Measurements from ENCODE around the gene FEZ2.

DNA sequence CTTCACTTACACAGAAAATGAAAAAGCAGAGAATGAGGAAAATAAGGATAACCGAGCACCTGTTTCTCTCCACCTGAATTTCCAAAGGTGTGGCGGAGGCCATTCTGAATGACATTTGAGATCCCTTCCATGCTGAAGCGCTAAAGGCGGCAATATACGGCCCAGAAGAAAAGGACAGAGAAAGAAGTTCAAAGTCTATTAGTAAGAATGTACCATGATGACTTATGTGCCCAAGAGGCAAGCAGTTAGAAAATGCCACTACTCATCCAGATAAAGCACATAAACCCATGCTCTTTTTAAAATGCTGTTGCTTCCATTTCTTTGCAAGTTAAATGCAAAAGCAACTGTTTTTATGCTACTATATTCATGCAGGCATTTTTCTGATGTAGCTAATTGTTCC, 37.2 kb downstream of the FEZ2 start:
- TF ChIP-seq, protein P1, sequence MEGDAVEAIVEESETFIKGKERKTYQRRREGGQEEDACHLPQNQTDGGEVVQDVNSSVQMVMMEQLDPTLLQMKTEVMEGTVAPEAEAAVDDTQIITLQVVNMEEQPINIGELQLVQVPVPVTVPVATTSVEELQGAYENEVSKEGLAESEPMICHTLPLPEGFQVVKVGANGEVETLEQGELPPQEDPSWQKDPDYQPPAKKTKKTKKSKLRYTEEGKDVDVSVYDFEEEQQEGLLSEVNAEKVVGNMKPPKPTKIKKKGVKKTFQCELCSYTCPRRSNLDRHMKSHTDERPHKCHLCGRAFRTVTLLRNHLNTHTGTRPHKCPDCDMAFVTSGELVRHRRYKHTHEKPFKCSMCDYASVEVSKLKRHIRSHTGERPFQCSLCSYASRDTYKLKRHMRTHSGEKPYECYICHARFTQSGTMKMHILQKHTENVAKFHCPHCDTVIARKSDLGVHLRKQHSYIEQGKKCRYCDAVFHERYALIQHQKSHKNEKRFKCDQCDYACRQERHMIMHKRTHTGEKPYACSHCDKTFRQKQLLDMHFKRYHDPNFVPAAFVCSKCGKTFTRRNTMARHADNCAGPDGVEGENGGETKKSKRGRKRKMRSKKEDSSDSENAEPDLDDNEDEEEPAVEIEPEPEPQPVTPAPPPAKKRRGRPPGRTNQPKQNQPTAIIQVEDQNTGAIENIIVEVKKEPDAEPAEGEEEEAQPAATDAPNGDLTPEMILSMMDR (IDR thresholded peaks at IDR 0.05) = no peak
- no peak for TF ChIP-seq POLR2A (IDR thresholded peaks at IDR 0.05)
